HEK293 (cell line): Measurements from ENCODE around the gene LCE3C.

Experiments used
- CTCF ChIA-PET: fragments of 350-600 bp; formaldehyde crosslinking; extraction: SDS; loops from one replicate; lab custom pipeline; 2021; ENCODE audit warnings: antibody characterized with exemption; lab: Yijun Ruan, JAX
- POLR2A ChIA-PET: fragments of 300-600 bp; formaldehyde crosslinking; extraction: SDS; loops from one replicate; lab custom pipeline; 2020; ENCODE audit warnings: antibody characterized with exemption, inconsistent platforms; lab: Yijun Ruan, JAX
- H3K27ac ChIP-seq: fragments of 200-500 bp; sonication (Bioruptor generic); 2 replicates; pipeline ENCODE4 v1.5.1; 2014; ENCODE audit warnings: low read depth, low read length, control low read depth, inconsistent platforms; ENCODE audit errors: extremely low read depth
- H3K36me3 ChIP-seq, 2 experiments: fragments of 200-500 bp in 1 of 2; sonication (Bioruptor generic) in 1 of 2; 1 replicate in 1 of 2; 2 replicates in 1 of 2; pipeline ENCODE4 v1.5.1; 2014 to 2017; ENCODE audit warnings: inconsistent platforms in 2 of 2, low read length in 2 of 2; ENCODE audit not compliant: control insufficient read depth in 2 of 2, insufficient read depth in 1 of 2
- H3K4me1 ChIP-seq: fragments of 200-500 bp; sonication (Bioruptor generic); 2 replicates; pipeline ENCODE4 v1.5.1; 2014; ENCODE audit warnings: mild to moderate bottlenecking, low read length, inconsistent platforms; ENCODE audit not compliant: control insufficient read depth, insufficient read depth
- H3K4me3 ChIP-seq: 2 replicates; pipeline ENCODE4 v1.5.1; 2011; ENCODE audit warnings: low read depth, mild to moderate bottlenecking, control low read depth, low read length, moderate library complexity
- H3K9me3 ChIP-seq: fragments of 200-500 bp; sonication (Bioruptor generic); 2 replicates; pipeline ENCODE4 v1.5.1; 2014; ENCODE audit warnings: low read depth, low read length, inconsistent platforms; ENCODE audit not compliant: control insufficient read depth, insufficient read depth
- GLI4 ChIP-seq: fragments of 450-650 bp; formaldehyde crosslinking; IDR thresholded peaks from 2 replicates; pipeline ENCODE4 v1.5.1; 2016; ENCODE audit warnings: missing biosample characterization, missing genetic modification characterization
- HOXA7 ChIP-seq: sonication (generic); formaldehyde crosslinking; IDR thresholded peaks from 2 replicates; pipeline ENCODE4 v1.8.1; 2022; ENCODE audit warnings: missing genetic modification reagents, borderline replicate concordance
- HOXC10 ChIP-seq: sonication (generic); formaldehyde crosslinking; IDR thresholded peaks from 2 replicates; pipeline ENCODE4 v1.8.1; 2023; ENCODE audit warnings: mild to moderate bottlenecking, missing genetic modification reagents
- MYNN ChIP-seq: fragments of 450-650 bp; formaldehyde crosslinking; IDR thresholded peaks from 2 replicates; pipeline ENCODE4 v1.5.1; 2016; ENCODE audit warnings: missing biosample characterization, missing genetic modification characterization, borderline replicate concordance
- OVOL3 ChIP-seq: fragments of 450-650 bp; formaldehyde crosslinking; IDR thresholded peaks from 2 replicates; pipeline ENCODE4 v1.5.1; 2016; ENCODE audit warnings: missing biosample characterization, missing genetic modification characterization
- PRDM6 ChIP-seq: fragments of 450-650 bp; formaldehyde crosslinking; IDR thresholded peaks from 2 replicates; pipeline ENCODE4 v1.5.1; 2017; ENCODE audit warnings: missing biosample characterization, missing genetic modification characterization
- RBAK ChIP-seq: fragments of 450-650 bp; formaldehyde crosslinking; IDR thresholded peaks from 2 replicates; pipeline ENCODE4 v1.5.1; 2016; ENCODE audit warnings: missing biosample characterization, missing genetic modification characterization
- REPIN1 ChIP-seq: fragments of 450-650 bp; formaldehyde crosslinking; IDR thresholded peaks from 2 replicates; pipeline ENCODE4 v1.5.1; 2017; ENCODE audit warnings: missing biosample characterization, missing genetic modification characterization, low read depth
- REST ChIP-seq: fragments of 450-650 bp; formaldehyde crosslinking; IDR thresholded peaks from 2 replicates; pipeline ENCODE4 v1.5.1; 2016; ENCODE audit warnings: missing biosample characterization, missing genetic modification characterization
- SCRT1 ChIP-seq: fragments of 450-650 bp; formaldehyde crosslinking; IDR thresholded peaks from 2 replicates; pipeline ENCODE4 v1.5.1; 2016; ENCODE audit warnings: missing biosample characterization, missing genetic modification characterization, borderline replicate concordance
- SETDB1 ChIP-seq: IDR thresholded peaks from one replicate; pipeline ENCODE4 v1.6.1; 2017; ENCODE audit warnings: mild to moderate bottlenecking, low read length, moderate library complexity, mixed read lengths; ENCODE audit not compliant: insufficient read length
- ZBTB17 ChIP-seq: fragments of 450-650 bp; formaldehyde crosslinking; IDR thresholded peaks from 2 replicates; pipeline ENCODE4 v1.5.1; 2016; ENCODE audit warnings: missing biosample characterization, missing genetic modification characterization
- ZBTB26 ChIP-seq: fragments of 450-650 bp; formaldehyde crosslinking; optimal IDR thresholded peaks from 2 replicates; pipeline ENCODE3; 2016; ENCODE audit warnings: missing biosample characterization, mild to moderate bottlenecking, missing genetic modification characterization
- ZFP3 ChIP-seq: fragments of 450-650 bp; formaldehyde crosslinking; IDR thresholded peaks from 2 replicates; pipeline ENCODE4 v1.5.1; 2016; ENCODE audit warnings: low read depth, missing biosample characterization, missing genetic modification characterization
- ZNF184 ChIP-seq: fragments of 450-650 bp; IDR thresholded peaks from 2 replicates; pipeline ENCODE4 v1.5.1; 2018; ENCODE audit warnings: missing biosample characterization, mild to moderate bottlenecking, missing genetic modification characterization
- ZNF23 ChIP-seq: fragments of 450-650 bp; formaldehyde crosslinking; IDR thresholded peaks from 2 replicates; pipeline ENCODE4 v1.5.1; 2016; ENCODE audit warnings: missing biosample characterization, missing genetic modification characterization, borderline replicate concordance
- ZNF292 ChIP-seq: fragments of 450-650 bp; formaldehyde crosslinking; IDR thresholded peaks from 2 replicates; pipeline ENCODE4 v1.5.1; 2016; ENCODE audit warnings: low read depth, missing biosample characterization, missing genetic modification characterization, borderline replicate concordance
- ZNF404 ChIP-seq: fragments of 450-650 bp; formaldehyde crosslinking; IDR thresholded peaks from 2 replicates; pipeline ENCODE4 v1.5.1; 2017; ENCODE audit warnings: missing biosample characterization, missing genetic modification characterization
- ZNF449 ChIP-seq: fragments of 450-650 bp; formaldehyde crosslinking; IDR thresholded peaks from 2 replicates; pipeline ENCODE4 v1.5.1; 2017; ENCODE audit warnings: missing biosample characterization, mild to moderate bottlenecking, missing genetic modification characterization, moderate library complexity
- ZNF473 ChIP-seq: fragments of 450-650 bp; formaldehyde crosslinking; IDR thresholded peaks from 2 replicates; pipeline ENCODE4 v1.5.1; 2017; ENCODE audit warnings: missing biosample characterization, missing genetic modification characterization
- ZNF626 ChIP-seq: fragments of 450-650 bp; sonication (Bioruptor Pico); formaldehyde crosslinking; IDR thresholded peaks from 2 replicates; pipeline ENCODE4 v1.5.1; 2018; ENCODE audit warnings: missing biosample characterization, missing genetic modification characterization, inconsistent platforms
- ZNF670 ChIP-seq: fragments of 450-650 bp; formaldehyde crosslinking; IDR thresholded peaks from 2 replicates; pipeline ENCODE4 v1.5.1; 2016; ENCODE audit warnings: missing biosample characterization, missing genetic modification characterization, low read depth
- ZNF692 ChIP-seq: fragments of 450-650 bp; formaldehyde crosslinking; IDR thresholded peaks from 2 replicates; pipeline ENCODE4 v1.5.1; 2016; ENCODE audit warnings: missing biosample characterization, missing genetic modification characterization
- ZSCAN30 ChIP-seq: fragments of 450-650 bp; IDR thresholded peaks from 2 replicates; pipeline ENCODE4 v1.5.1; 2018; ENCODE audit warnings: missing biosample characterization, mild to moderate bottlenecking, missing genetic modification characterization, moderate library complexity
- ZSCAN5A ChIP-seq: fragments of 450-650 bp; formaldehyde crosslinking; IDR thresholded peaks from 2 replicates; pipeline ENCODE4 v1.5.1; 2016; ENCODE audit warnings: missing biosample characterization, missing genetic modification characterization

The LCE3C gene

GRCh38 chr1:152613511-152613910 lies 13.5 kb downstream of the LCE3C start, which contains the start of gene LCE3B:
TSS of gene LCE3B (plus strand) at chr1:152613811. CDS start at chr1:152613811, 0 bp downstream.
- ChIA-PET CTCF (no interaction called here), POLR2A (no interaction called here)
- Histone ChIP-seq H3K36me3 (no peaks in the 10 kb centered on the region), H3K27ac (no peak within 1 kb of the TSS), H3K4me1 (no peaks in the 10 kb centered on the region), H3K4me3 (no peak within 1 kb of the TSS), H3K9me3 (no peaks in the 10 kb centered on the region)
- TF ChIP-seq ZBTB17 (tag by site-specific recombination) (no peak), ZNF670 (tag by site-specific recombination) (no peak), PRDM6 (tag by site-specific recombination) (no peak), ZNF292 (tag by site-specific recombination) (no peak), ZSCAN30 (no peak), SCRT1 (tag by site-specific recombination) (no peak), ZNF449 (tag by site-specific recombination) (no peak)

- H3K9me3 ChIP-seq = no peaks in the 10 kb centered on the region
- no peaks in the 10 kb centered on the region for H3K4me1 ChIP-seq
- H3K36me3 ChIP-seq = no peaks in the 10 kb centered on the region
- ChIA-PET POLR2A (no interaction called here), CTCF (interaction anchor here (0.6 to 1.3 kb wide), 4 partner anchors 19 to 88 kb away, joined by 3 to 8 read pairs (median 4); no protein-coding TSS in a partner anchor)
- no peak overlapping the region for H3K27ac ChIP-seq
- no peak overlapping the region for H3K4me3 ChIP-seq
- TF ChIP-seq OVOL3 (tag by site-specific recombination) (no peak), ZNF404 (tag by site-specific recombination) (no peak), RBAK (tag by site-specific recombination) (no peak), ZNF23 (tag by site-specific recombination) (no peak), ZNF473 (no peak), ZFP3 (tag by site-specific recombination) (no peak), ZNF626 (tag by site-specific recombination) (no peak), SETDB1 (no peak), REST (tag by site-specific recombination) (no peak), ZNF692 (tag by site-specific recombination) (no peak), REPIN1 (tag by site-specific recombination) (no peak), GLI4 (tag by site-specific recombination) (no peak), ZSCAN5A (tag by site-specific recombination) (no peak), HOXA7 (CRISPR knock-in tag) (no peak), HOXC10 (CRISPR knock-in tag) (no peak), MYNN (no peak), ZBTB26 (tag by site-specific recombination) (no peak), ZNF184 (no peak)
These were observed 22.0 kb downstream of the LCE3C start for GRCh38 chr1:152621993-152622392.
